CD4-positive, alpha-beta T cell treated with Interferon alpha-2 for 1 hour (primary cell): ENCODE measurements around the gene TENT4B.
"Not testable (repeated sequence)": the region's sequence is repeated elsewhere in the genome, so short reads cannot be mapped to it uniquely, and the experiment has no call there.

Source experiments
- DNase-seq, 2 donors: peaks; one replicate each; pipeline ENCODE4 v3.0.0-alpha.2; 2020 to 2022

The TENT4B gene

GRCh38 chr16:50152807-50153595 lies at the start of gene TENT4B:
TENT4B (plus strand) TSS chr16:50153306; CDS start chr16:50153622, 316 bp downstream.
- DNase-seq = peak; percentile 88 to 93

GRCh38 chr16:50103764-50104163 lies 49.3 kb upstream of the TENT4B start:
- peak in 1 of 2 donors; percentile 2 for DNase-seq

- DNase-seq = no peak
Observed at GRCh38 chr16:50114357-50115129, 38.6 kb upstream of the TENT4B start.

GRCh38 chr16:50120711-50121110 lies 32.4 kb upstream of the TENT4B start:
- no peak for DNase-seq

GRCh38 chr16:50121278-50121677 lies 31.8 kb upstream of the TENT4B start:
- no peak for DNase-seq

- DNase-seq = peak; percentile 28 to 40
Observed at GRCh38 chr16:50121721-50122445, 31.2 kb upstream of the TENT4B start.

- DNase-seq = no peak
Observed at GRCh38 chr16:50123417-50123816, 29.7 kb upstream of the TENT4B start.

GRCh38 chr16:50124769-50125168 lies 28.3 kb upstream of the TENT4B start:
- DNase-seq = no peak

GRCh38 chr16:50126183-50126582 lies 26.9 kb upstream of the TENT4B start:
- DNase-seq = no peak

- DNase-seq = not testable (repeated sequence)
Observed at GRCh38 chr16:50132571-50132970, 20.5 kb upstream of the TENT4B start.

GRCh38 chr16:50133214-50133613 lies 19.9 kb upstream of the TENT4B start:
- DNase-seq = no peak

GRCh38 chr16:50136399-50136798 lies 16.7 kb upstream of the TENT4B start:
- no peak for DNase-seq

- DNase-seq = no peak
Observed at GRCh38 chr16:50137268-50137667, 15.8 kb upstream of the TENT4B start.

- no peak for DNase-seq
Observed at GRCh38 chr16:50139580-50139979, 13.5 kb upstream of the TENT4B start.

GRCh38 chr16:50144211-50144610 lies 8.9 kb upstream of the TENT4B start:
- DNase-seq = no peak

GRCh38 chr16:50146479-50147435 lies 6.3 kb upstream of the TENT4B start:
- no peak for DNase-seq

- DNase-seq = no peak
Observed at GRCh38 chr16:50151322-50151721, 1.8 kb upstream of the TENT4B start.

GRCh38 chr16:50151756-50152155 lies 1.4 kb upstream of the TENT4B start:
- DNase-seq = no peak

- peak; percentile 53 to 74 for DNase-seq
Observed at GRCh38 chr16:50152351-50152806, 727 bp upstream of the TENT4B start.

GRCh38 chr16:50153596-50154419 lies 702 bp downstream of the TENT4B start:
- DNase-seq = peak in 1 of 2 donors; percentile 8

- DNase-seq = peak in 1 of 2 donors; percentile 18
Observed at GRCh38 chr16:50154420-50154950, 1.4 kb downstream of the TENT4B start.
